ENCODE measurements around the gene TPPP3.

Gene TPPP3

GRCh38 chr16:67407788-67408452 is 14.6 kb upstream of the TPPP3 start:
- Histone ChIP-seq H3K4me1 (ENCODE audit: low read length) (0 out of 2 replicates have a peak, but pooled peaks cover 4% of the 10 kb centered on the region), H3K9ac (ENCODE audit: low read length) (no peak overlapping the region), H3K27ac (ENCODE audit: low read length) (no peak overlapping the region), H3F3A (ENCODE audit: insufficient read depth, low read length) (no peaks in the 10 kb centered on the region), H2AFZ (ENCODE audit: low read length) (no peak overlapping the region), H3K4me3 (ENCODE audit: low read length) (no peak overlapping the region), H4K20me1 (ENCODE audit: insufficient read depth, low read length) (no peaks in the 10 kb centered on the region), H3K36me3 (replicated peaks; ENCODE audit: insufficient read depth, low read length) (no peaks in the 10 kb centered on the region), H3K79me2 (ENCODE audit: low read length) (no peaks in the 10 kb centered on the region), H3K4me2 (ENCODE audit: low read depth, low read length) (no peak overlapping the region), H3K27me3 (replicated peaks; ENCODE audit: insufficient read depth, low read length) (0 out of 2 replicates have a peak, but pooled peaks cover 6% of the 10 kb centered on the region), H3K9me3 (replicated peaks; ENCODE audit: insufficient read depth, low read length) (no peaks in the 10 kb centered on the region), H3K9me2 (replicated peaks; ENCODE audit: insufficient read depth, low read length) (no peaks in the 10 kb centered on the region)
- no peak for DNase-seq
- no peak for TF ChIP-seq EZH2 (optimal IDR thresholded peaks at IDR 0.05; ENCODE audit: low read depth, low read length)
- no peak for TF ChIP-seq EZH2phosphoT487 (IDR thresholded peaks at IDR 0.05; ENCODE audit: low read length)
- TF ChIP-seq, protein P1, sequence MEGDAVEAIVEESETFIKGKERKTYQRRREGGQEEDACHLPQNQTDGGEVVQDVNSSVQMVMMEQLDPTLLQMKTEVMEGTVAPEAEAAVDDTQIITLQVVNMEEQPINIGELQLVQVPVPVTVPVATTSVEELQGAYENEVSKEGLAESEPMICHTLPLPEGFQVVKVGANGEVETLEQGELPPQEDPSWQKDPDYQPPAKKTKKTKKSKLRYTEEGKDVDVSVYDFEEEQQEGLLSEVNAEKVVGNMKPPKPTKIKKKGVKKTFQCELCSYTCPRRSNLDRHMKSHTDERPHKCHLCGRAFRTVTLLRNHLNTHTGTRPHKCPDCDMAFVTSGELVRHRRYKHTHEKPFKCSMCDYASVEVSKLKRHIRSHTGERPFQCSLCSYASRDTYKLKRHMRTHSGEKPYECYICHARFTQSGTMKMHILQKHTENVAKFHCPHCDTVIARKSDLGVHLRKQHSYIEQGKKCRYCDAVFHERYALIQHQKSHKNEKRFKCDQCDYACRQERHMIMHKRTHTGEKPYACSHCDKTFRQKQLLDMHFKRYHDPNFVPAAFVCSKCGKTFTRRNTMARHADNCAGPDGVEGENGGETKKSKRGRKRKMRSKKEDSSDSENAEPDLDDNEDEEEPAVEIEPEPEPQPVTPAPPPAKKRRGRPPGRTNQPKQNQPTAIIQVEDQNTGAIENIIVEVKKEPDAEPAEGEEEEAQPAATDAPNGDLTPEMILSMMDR (IDR thresholded peaks at IDR 0.05; ENCODE audit: low read length) = peak; percentile 27

DNA sequence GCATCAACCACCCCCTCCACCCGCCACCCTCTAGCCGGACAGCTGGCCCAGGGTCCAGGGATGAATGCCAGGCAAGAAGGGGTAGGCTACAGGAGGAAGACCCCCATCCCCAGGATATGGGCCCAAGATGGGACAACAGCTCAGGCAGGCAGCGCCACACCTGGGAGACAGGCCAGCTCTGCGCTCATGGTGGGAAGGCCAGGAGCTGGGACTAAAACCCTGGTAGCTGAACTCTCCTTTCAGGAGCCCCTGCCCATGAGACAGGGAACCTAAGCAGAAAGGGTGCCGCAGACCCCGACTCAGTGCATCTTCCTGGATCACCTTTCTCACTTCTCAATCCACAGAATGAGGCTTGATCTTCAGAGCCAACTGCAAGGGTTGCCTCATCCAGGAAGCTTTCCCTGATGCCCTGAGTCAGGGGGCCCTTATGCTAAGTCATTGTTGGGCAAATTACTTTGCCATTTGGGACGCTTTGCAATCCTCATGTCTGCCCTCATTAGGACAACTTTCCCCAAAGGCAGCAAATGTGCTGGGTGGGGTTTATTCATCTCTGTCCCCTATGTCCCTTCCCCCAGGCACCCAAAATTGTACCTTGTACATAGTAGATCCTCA is 14.0 kb upstream of the TPPP3 start:
- Histone ChIP-seq H3K4me2 (ENCODE audit: low read depth, low read length) (no peak overlapping the region), H3K4me1 (ENCODE audit: low read length) (0 out of 2 replicates have a peak, but pooled peaks cover under 1% of the 10 kb centered on the region), H3K27me3 (replicated peaks; ENCODE audit: insufficient read depth, low read length) (0 out of 2 replicates have a peak, but pooled peaks cover 6% of the 10 kb centered on the region), H3F3A (ENCODE audit: insufficient read depth, low read length) (no peaks in the 10 kb centered on the region), H3K9ac (ENCODE audit: low read length) (no peak overlapping the region), H3K9me3 (replicated peaks; ENCODE audit: insufficient read depth, low read length) (no peaks in the 10 kb centered on the region), H3K79me2 (ENCODE audit: low read length) (no peaks in the 10 kb centered on the region), H2AFZ (ENCODE audit: low read length) (no peak overlapping the region), H3K9me2 (replicated peaks; ENCODE audit: insufficient read depth, low read length) (no peaks in the 10 kb centered on the region), H3K36me3 (replicated peaks; ENCODE audit: insufficient read depth, low read length) (no peaks in the 10 kb centered on the region), H4K20me1 (ENCODE audit: insufficient read depth, low read length) (no peaks in the 10 kb centered on the region), H3K4me3 (ENCODE audit: low read length) (no peak overlapping the region), H3K27ac (ENCODE audit: low read length) (no peak overlapping the region)
- DNase-seq = no peak
- no peak for TF ChIP-seq EZH2 (optimal IDR thresholded peaks at IDR 0.05; ENCODE audit: low read depth, low read length)
- TF ChIP-seq EZH2phosphoT487 (IDR thresholded peaks at IDR 0.05; ENCODE audit: low read length) = no peak
- TF ChIP-seq, protein P1 (IDR thresholded peaks at IDR 0.05; ENCODE audit: low read length) = no peak

GRCh38 chr16:67406111-67406971 is 13.0 kb upstream of the TPPP3 start:
- Histone ChIP-seq H3K9me2 (replicated peaks; ENCODE audit: insufficient read depth, low read length) (no peaks in the 10 kb centered on the region), H3K36me3 (replicated peaks; ENCODE audit: insufficient read depth, low read length) (no peaks in the 10 kb centered on the region), H3K79me2 (ENCODE audit: low read length) (no peaks in the 10 kb centered on the region), H2AFZ (ENCODE audit: low read length) (no peak overlapping the region), H3K9me3 (replicated peaks; ENCODE audit: insufficient read depth, low read length) (no peaks in the 10 kb centered on the region), H3K4me1 (ENCODE audit: low read length) (peaks cover 2% of the 10 kb centered on the region), H3K4me3 (ENCODE audit: low read length) (no peak overlapping the region), H4K20me1 (ENCODE audit: insufficient read depth, low read length) (no peaks in the 10 kb centered on the region), H3K27ac (ENCODE audit: low read length) (no peak overlapping the region), H3K27me3 (replicated peaks; ENCODE audit: insufficient read depth, low read length) (0 out of 2 replicates have a peak, but pooled peaks cover 4% of the 10 kb centered on the region), H3F3A (ENCODE audit: insufficient read depth, low read length) (no peaks in the 10 kb centered on the region), H3K9ac (ENCODE audit: low read length) (no peak overlapping the region), H3K4me2 (ENCODE audit: low read depth, low read length) (no peak overlapping the region)
- no peak for TF ChIP-seq EZH2phosphoT487 (IDR thresholded peaks at IDR 0.05; ENCODE audit: low read length)
- TF ChIP-seq EZH2 (optimal IDR thresholded peaks at IDR 0.05; ENCODE audit: low read depth, low read length) = no peak
- TF ChIP-seq, protein P1 (IDR thresholded peaks at IDR 0.05; ENCODE audit: low read length) = no peak
- DNase-seq = no peak

Data from MM.1S (cell line).